NCI-H146 (cell line): Measurements from ENCODE around the gene STOX2.
A peak's percentile ranks its signal among the peaks of the same experiment; 100 is the strongest.

Source experiments
- DNase-seq: peaks from one replicate; lab custom pipeline; 2025; lab: John Stamatoyannopoulos, UW

Gene STOX2, protein sequence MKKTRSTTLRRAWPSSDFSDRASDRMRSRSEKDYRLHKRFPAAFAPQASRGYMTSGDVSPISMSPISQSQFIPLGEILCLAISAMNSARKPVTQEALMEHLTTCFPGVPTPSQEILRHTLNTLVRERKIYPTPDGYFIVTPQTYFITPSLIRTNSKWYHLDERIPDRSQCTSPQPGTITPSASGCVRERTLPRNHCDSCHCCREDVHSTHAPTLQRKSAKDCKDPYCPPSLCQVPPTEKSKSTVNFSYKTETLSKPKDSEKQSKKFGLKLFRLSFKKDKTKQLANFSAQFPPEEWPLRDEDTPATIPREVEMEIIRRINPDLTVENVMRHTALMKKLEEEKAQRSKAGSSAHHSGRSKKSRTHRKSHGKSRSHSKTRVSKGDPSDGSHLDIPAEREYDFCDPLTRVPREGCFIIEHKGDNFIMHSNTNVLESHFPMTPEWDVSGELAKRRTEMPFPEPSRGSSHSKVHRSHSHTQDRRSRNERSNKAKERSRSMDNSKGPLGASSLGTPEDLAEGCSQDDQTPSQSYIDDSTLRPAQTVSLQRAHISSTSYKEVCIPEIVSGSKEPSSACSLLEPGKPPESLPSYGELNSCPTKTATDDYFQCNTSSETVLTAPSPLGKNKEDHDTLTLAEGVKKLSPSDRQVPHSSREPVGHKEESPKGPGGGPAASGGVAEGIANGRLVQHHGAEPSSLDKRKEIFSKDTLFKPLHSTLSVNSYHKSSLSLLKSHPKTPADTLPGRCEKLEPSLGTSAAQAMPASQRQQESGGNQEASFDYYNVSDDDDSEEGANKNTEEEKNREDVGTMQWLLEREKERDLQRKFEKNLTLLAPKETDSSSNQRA (N-terminal part only)

DNA sequence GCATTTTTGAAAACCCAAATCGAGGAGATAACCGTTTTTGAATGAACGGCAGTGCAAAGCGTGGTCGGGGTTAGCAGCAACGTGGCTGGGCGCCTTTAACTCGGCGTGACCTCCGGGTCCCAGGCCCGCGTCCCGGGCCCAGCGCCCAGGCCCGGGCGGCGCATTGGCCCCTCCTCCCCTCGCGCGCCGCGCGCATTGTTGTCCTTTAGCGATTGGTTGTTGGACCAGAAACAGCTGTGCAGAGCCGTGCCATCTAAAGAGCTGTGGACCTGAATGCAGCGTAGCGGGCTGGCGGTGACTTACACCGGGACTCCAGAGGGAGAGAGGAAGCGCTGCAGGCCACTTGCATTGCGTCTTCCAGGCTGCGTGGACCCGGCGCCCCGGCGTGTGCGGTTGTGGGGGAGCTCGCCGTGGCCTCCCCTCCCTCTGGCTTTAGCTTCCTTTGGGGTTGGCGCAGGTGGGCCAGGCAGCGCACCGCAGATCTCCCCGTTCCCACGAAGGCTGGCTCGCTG lies at the start of gene STOX2:
STOX2 (plus strand) TSS at position 227 of the 512 bp plus-strand sequence. CDS start 1,484 bp downstream, outside the sequence.
- DNase-seq = peak; percentile 0

DNA sequence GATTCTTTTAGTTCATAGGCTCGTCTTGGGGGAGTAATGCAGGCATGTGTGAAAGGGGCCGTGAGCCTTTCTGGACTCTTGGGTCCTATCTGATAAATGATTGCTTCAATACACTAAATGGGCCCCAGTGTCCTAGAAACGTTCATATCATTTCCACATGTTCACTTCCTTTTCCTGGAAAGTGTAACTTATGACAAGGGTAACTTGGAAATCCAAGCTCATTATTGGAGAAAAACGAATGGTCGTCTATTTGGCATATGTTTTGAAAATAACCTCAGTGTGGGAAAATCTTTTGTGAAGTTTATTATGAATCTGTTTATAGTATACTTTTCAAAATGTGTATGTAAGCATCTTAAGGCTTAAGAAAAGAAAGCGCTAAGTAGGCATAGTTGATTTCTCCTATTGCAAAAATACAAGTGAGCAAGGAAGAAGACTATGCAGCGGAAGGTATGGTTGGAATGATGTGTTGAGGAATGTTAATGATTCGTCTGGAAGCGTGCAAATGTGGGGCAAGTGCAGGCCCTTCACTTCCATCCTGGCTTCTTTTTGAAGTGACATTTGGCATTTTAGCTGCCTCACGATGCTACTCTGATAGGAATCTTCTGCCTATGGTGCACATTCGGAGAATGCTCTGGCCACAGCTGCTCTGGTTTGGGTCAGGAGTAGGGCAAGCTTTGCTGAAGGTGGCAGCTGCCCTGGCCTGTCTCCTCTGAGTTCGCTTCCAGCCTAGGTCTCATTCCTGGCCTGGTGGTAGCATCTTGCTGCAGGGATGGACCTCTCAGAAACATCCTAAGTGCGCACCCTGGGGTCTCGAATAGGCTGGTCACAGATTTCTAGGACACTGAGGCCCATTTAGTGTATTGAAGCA lies 49.5 kb upstream of the STOX2 start:
- DNase-seq = no peak

DNA sequence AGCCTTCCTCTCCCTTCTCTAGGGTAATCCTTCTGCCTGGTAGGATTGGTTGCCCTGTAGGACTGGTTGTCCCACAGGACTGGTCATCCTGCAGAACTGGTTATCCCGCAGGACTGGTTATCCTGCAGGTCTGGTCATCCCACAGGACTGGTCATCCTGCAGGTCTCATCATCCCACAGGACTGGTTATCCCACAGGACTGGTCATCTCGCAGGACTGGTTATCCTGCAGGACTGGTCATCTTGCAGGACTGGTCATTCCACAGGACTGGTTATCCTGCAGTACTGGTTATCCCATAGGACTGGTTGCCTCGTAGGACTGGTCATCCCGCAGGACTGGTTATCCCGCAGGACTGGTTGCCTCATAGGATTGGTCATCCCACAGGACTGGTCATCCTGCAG lies 48.1 kb upstream of the STOX2 start:
- DNase-seq = no peak

DNA sequence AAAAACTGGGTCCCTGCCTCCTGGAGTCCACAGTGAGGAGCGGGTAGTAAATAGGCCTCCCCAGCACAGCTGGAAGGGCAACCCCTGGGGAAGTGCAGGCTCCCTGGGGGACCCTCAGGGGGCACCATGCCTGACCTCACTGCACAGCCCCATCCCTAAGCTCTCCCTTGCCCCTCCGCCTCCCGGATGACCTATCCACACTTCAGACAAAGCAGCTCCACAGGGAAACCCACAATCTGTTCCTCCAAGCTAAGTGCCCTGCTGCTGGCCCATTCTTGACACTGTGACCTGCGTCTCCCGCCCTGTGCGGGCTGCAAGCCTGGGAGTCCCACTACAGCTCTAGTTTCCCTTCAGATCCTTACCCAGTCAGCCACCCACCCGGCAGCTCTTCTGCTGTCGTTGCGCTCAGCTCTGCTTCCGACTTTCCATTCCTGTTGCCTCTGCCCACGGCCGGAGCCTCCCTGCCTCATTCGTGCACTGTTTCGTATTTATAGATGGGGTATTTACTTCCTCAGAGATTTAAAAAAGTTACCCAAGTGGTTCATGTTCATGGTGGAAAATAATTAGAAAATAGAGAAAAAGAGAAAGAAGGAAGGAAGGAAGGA lies 47.0 kb upstream of the STOX2 start:
- DNase-seq = no peak

DNA sequence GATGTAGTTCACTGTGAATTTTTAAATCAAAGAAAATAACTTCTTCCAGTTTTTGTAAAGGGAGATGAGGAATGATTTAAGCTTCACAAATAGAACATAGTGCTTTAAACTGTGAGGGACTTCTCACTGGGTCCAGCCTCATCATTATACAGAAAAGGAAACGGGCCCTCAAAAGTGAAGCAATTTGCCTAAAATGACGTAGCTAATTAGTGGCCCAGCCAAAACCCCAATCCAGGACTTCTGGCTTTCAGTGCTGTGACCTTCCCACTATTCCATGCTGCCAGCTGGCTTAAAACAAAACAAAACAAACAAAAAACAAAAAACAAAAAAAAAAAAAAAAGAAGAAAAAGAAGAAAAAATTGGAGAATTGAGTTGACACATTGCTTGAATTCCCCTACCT lies 45.0 kb upstream of the STOX2 start:
- no peak for DNase-seq

DNA sequence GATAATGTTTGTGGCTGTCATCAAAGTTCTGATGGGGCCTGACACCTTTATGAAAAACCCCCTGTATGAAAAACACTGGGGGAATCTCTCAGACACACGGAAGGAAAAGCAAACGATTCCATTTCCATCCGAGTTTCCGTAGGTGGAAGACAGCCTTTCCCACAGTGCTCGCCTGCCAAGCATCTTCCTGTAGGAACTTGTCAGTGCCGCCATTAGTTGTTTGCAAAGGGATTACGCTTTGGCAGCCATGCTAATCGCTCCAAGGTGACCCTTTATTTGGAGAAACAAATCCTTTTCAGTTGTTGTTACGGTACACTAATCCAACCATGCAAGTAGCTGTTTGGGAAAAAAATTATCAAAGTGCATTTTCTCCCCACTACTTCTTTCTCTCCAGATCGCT lies 44.4 kb upstream of the STOX2 start:
- no peak for DNase-seq

DNA sequence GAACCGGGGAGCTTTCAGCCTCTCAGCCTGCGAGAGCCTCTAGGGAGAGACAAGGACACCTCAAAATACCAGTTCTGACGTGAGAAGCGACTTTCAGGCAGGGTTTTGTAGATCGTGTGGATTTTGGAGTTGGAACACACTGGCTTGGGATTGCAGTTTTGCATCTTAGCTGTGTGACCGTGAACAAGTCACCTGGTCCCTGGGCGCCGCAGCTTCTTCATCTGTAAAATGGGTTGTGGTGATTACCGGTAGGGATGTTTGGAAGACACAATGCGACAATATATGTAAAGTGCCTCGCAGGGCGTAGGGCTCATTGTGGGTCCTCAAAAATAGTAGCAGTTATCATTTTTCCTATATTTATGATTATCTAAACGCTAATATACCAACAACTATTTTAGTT lies 43.7 kb upstream of the STOX2 start:
- DNase-seq = no peak

DNA sequence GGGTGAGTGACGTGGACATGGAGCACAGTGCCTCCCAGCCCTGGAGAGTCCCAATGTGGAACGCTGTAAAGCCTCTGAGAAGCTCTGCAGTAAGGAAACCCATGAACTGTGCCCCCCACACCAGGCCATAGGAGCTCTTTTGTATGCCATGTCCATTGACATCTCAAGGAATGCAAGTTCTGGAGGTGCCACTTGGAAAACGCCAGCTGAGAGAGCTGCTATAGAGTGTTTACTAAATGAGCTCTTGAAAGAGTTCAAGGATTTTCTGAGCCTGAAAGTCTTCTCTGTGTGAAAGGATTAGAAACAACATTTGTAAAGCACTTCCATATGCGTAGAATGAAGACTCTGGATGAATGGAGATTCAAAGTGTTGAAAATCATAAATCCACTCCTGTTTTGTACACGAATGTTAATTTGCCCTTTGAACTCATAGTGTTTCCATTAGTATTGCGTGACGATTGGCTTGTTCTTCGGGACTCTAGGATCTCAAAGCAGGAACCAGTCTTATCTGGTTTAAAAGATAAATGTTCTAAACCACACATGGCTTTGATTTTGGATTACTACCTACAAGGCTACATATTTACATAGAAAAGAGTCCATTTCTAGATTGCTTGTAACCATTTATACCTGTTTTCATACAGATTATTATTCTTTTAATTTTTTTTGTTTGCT lies 41.8 kb upstream of the STOX2 start:
- DNase-seq = no peak

DNA sequence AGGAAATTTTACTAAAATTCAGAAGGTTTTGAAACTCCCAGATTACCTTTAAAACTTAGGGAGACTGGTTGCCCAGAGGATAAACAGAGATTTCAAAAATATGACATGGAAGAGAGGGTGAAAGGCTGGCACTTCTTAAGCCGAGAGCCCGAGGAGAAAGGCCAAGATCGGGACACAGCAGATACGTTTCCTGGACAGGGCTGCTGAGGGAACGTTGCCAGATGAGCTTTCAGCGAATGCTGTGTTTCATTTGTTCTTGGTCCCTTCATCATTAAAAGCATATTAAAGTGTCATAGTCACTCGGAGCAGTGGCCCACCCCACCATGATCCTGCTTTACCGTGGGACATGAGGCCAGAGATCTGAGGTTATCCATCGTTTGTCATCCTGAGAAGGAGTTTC lies 37.9 kb upstream of the STOX2 start:
- DNase-seq = no peak

DNA sequence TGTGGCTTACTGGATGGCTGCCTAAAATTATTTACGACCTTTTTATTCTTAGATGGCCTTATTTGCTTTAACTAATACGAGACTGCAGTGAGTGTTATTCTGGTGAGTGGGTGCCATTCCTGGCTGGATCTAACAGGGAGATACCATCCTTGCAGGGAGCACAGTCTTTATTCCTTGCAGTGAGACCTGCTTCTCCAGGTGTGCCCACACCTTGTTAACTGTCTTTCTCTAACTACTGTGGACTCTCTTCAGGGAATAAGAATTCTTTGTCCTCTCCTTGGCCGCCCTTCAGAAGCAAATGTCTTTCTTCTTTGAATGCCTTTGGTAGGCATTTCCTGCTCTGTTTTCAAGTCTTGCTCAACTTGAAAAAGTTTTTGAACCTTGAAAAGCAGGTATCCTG lies 34.1 kb upstream of the STOX2 start:
- DNase-seq = no peak

DNA sequence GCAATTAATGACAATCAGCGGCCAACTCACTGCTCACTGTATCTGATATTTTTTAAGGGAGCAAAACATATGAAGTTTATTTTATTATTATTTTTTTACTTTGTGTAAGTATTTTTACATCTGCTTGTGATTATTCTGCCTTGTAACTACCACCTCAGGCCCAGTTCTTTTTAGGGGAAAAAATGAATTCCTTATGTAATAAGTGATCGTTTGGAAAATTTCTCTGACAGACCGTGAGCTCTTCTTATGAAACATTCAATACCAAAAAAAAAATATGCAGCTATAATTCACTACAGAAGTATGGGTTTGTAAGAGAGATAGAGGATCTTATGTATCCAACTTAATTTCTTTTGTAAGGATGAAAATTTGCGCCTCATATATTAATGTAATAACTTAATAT lies 33.5 kb upstream of the STOX2 start:
- DNase-seq = no peak

DNA sequence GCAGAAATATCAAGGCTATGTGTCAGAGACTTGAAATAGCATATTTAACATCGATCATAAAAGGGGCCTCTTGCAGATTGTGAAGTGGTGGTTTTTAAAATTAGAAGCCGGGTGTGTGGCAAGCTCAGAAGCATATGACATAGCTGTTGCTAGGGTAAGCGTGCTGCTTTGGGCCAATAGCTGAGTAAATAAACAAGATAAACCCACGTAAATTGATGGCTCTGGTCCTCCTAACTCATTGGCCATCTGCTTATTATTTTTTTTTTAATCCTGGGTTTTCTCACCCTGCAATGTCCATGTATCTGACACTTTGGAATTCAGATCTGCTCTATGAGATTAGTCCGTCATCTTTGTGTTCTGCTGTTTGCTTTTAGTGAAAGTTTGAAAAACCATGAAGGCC lies 32.6 kb upstream of the STOX2 start:
- no peak for DNase-seq

DNA sequence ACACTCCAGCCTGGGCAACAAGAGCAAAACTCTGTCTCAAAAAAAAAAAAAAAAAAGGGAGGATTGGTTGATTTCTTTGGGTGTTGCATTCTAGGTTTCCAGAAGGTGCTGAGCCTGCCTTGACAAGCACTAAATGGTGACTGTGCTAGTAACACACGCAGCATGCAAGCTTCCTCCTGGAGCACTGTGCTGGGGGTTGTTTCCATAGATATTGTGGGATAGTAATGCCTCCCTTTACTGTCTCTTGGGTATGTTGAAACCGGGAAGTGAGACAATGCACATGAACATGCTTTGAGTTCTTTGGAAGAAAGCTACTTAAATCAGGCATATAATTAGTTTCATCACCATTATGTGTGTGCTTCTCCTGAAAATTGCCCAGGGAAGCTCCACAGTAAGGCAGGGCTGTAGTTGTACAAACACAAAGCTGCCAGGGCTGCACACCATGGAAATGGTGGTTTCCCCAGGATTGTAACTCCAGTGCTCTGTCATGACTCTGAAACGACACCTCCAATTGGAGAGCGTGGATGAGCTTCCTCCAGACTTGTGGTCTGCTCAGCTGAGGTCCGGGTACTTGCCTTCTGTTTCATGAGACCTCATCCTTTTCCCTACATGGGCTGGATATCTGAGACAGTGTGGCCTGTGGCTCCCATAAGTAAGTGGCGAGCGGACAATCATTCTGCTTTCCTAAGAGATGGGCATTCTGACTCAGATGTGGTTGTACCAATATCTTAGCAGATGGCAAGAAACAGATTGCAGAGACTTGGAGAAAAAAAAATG lies 31.5 kb upstream of the STOX2 start:
- no peak for DNase-seq

DNA sequence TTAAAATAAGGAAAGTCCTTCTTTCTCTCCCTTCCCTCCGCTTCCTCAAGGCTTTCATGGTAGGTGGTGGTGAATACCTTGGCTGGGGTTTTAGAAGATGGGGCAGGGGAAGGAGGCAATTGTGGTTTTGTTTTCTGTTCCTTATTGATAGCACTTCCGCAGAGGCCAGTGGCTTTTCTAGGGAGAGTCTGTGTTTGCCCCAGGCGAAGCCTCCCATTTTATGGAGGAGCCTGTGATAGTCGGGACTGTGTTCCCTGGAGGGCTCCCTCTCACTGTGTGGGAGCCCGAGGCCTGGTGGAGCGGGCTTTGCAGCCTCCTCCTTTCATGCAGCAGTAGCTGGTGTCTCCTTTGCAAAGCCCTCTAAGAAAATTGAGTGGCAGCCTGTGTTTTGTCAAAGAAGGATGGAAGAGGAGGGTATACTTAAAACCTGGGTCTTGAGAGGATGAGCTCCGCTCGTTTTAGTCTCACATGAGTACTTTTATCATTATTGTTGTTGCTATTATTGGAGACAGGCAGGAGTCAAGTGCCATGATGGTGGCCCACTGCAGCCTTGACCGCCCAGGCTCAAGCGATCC lies 29.8 kb upstream of the STOX2 start:
- no peak for DNase-seq

DNA sequence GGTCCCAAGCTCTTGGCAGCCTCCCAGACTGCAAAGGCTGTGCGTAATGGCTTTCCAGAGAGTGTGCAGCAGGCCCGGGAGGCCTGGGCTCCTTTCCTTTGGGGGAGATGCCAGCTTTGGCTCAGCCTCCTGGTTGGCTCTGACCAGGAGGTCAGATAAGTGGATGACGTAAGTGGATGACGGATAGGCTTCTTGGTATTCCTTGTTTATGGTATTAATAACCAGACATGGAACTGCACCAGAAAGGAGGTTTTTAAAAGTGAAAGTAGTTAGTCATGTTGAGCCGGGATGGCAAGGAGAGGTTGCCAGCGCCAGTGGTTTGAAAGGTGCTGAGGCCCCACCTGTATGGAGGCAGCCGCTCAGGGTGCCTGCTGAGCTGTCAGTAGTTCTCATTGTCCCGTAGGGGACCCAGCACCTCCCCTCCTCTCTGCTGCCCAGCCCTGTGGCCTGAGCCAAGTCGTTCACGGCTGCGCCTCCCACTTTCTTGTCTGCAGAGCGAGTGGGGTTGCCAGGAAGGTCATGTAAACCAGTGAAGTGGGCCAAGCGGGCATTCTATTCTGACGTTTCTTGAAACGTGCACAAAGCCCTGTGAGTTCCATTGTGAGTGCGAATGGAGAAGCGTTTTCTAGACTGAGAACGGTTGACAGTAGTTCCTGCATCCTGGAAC lies 28.7 kb upstream of the STOX2 start:
- DNase-seq = no peak

DNA sequence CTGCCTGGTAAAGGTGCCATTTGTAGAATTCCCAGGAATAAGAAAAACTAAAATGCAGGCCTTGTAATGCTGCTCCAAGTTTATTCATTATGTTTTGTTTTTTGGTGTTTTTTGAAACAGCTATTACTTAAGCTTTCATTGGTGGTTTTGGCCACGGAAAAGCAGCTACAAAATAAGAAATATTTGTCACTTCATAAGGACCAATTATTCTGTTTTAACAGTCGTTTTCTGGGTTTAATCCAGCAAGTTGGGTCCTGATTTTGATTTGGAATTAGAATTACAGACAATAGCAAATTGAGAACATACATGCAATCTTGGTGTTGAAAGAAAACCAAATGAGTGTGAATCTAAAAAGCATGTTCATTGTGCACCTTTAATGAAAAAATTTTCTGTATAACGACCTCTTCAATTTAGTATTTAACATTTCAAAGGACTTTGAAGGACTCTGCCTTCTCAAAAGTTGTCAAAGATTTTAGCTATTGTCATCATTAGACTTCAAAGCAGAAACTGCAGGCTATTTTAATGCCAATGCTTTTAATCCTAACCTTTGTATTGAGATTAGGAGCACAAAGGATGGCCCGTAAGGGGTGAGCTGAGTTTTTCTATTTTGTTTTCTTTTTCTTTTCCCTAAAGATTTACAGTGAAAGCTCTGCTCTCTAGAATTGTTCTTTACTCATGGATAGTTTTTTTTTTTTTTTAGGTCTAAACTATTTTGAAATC lies 26.7 kb upstream of the STOX2 start:
- no peak for DNase-seq

DNA sequence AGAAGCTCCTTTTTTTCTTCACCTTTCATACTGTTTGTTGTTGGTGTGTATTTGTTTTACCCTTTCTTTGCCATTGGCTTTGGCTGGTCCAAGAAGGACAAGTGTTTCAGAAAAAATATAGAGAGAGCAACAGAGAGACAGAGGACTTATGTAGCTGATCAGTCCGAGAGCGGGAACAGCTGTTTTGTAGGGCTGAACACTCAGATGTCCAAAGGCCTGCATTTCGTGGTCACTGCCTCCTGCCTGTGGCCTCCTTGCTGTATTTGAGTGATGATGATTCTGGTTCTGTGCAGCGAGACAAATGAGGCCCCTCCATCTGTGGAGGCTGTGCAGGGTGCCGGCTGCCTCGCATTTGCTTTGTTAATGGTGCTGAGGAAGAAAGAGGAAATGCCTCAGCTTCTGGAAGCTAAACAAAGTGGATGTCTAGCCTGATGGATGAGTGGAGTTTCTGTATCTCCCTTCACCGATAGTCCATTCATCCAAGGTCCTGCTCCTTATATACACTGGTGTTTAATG lies 19.8 kb upstream of the STOX2 start:
- DNase-seq = no peak

DNA sequence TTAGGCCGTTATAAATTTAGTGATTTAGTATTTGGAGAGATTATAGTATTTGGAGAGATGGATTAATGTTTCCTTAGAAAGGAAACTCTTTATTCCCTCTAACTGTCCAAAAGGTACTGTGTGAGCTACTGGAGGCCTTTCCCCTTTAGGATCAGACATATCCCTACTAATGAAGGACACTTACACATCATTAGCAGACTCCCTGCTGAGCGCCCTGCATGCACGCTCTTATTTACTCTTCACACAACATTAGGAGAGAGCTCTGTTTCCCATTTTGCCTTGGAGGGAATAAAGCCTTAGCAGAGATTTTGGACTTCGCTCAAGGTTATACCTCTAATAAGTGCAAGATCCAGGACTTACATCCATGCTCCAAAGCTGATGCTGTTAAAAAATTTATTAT lies 17.8 kb upstream of the STOX2 start:
- DNase-seq = no peak

DNA sequence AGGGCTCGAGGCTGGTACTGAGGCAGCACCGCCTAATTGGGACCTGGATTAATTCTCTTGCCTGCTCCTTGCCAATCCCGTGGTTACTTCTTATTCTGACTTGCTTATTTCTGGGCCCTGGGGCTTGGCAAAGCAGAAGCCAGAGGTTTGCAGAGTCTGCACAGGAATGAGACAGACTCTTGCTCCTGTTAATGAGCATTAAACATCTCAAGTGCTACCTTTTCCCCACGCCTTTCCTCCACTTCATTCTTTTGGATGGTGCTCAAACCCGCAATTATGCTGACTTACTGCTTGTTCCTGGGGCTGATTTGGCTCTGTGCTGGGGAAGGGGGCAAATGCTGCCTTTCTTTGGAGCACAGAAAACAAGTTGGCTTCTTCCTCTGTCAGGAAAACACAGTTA lies 16.5 kb upstream of the STOX2 start:
- DNase-seq = no peak
